Fibroblast of lung (primary cell): ENCODE results near the gene ATPAF2. TPM values are rescaled to one million over a fixed set of nuclear protein-coding genes. Genes with fewer than 3 reads are reported as not detected.

Experiments used
- DNase-seq, 2 donors: peaks; one replicate each; pipeline versions ENCODE4 v3.0.0 to v3.0.0-alpha.2; 2010; ENCODE audit warnings: low read depth in 2 of 2
- H2AFZ ChIP-seq: 2 replicates; pipeline ENCODE4 v1.5.1; 2012; ENCODE audit warnings: low read length, control low read depth, inconsistent platforms
- H3K27ac ChIP-seq: 2 replicates; pipeline ENCODE4 v1.5.1; 2011; ENCODE audit warnings: low read length, control low read depth; ENCODE audit not compliant: insufficient read depth
- H3K27me3 ChIP-seq: 2 replicates; pipeline ENCODE4 v1.5.1; 2011; ENCODE audit warnings: mild to moderate bottlenecking, low read length; ENCODE audit not compliant: control insufficient read depth, insufficient read depth
- H3K36me3 ChIP-seq: 2 replicates; pipeline ENCODE4 v1.5.1; 2011; ENCODE audit warnings: low read length; ENCODE audit not compliant: control insufficient read depth, insufficient read depth
- H3K4me1 ChIP-seq: 2 replicates; pipeline ENCODE4 v1.5.1; 2011; ENCODE audit warnings: low read length; ENCODE audit not compliant: control insufficient read depth, insufficient read depth; ENCODE audit errors: extremely low read depth
- H3K4me2 ChIP-seq: 2 replicates; pipeline ENCODE4 v1.5.1; 2011; ENCODE audit warnings: low read length, control low read depth; ENCODE audit not compliant: insufficient read depth; ENCODE audit errors: extremely low read depth
- H3K4me3 ChIP-seq, 4 experiments: fragments of 200-600 bp in 1 of 4; sonication (generic) in 1 of 4; replicated peaks in 1 of 4; 2 replicates each; pipeline ENCODE4 v1.5.1; 2011 to 2016; ENCODE audit warnings: low read length in 4 of 4, low read depth in 3 of 4, mild to moderate bottlenecking in 3 of 4, control low read depth in 2 of 4, inconsistent platforms in 1 of 4, mixed read lengths in 1 of 4; ENCODE audit not compliant: insufficient read depth in 1 of 4; ENCODE audit errors: control extremely low read depth in 1 of 4
- H3K79me2 ChIP-seq: 2 replicates; pipeline ENCODE4 v1.5.1; 2012; ENCODE audit warnings: mild to moderate bottlenecking, low read length, inconsistent platforms; ENCODE audit not compliant: control insufficient read depth, insufficient read depth
- H3K9ac ChIP-seq: 2 replicates; pipeline ENCODE4 v1.5.1; 2011; ENCODE audit warnings: mild to moderate bottlenecking, low read length, control low read depth; ENCODE audit not compliant: insufficient read depth
- H3K9me3 ChIP-seq: 2 replicates; pipeline ENCODE4 v1.5.1; 2012; ENCODE audit warnings: low read depth, low read length; ENCODE audit not compliant: control insufficient read depth, insufficient read depth
- H4K20me1 ChIP-seq: 2 replicates; pipeline ENCODE4 v1.5.1; 2011; ENCODE audit warnings: low read length; ENCODE audit not compliant: control insufficient read depth, insufficient read depth; ENCODE audit errors: extremely low read depth
- EZH2 ChIP-seq: IDR thresholded peaks from 2 replicates; pipeline ENCODE4 v1.5.1; 2012; ENCODE audit warnings: low read length, control low read depth, mild to moderate bottlenecking; ENCODE audit errors: missing control alignments
- polyA plus RNA-seq, 2 donors: library from polyadenylated mRNA; depleted of rRNA in 1 of 2; stranded (reverse) in 1 of 2; unstranded in 1 of 2; fragments of >200 nt; gene quantifications; 2 replicates each; pipeline ENCODE4 v1.2.1, GENCODE V29; 2011 to 2012; ENCODE audit warnings: missing spikeins in 1 of 2
- total RNA-seq: library from RNA; depleted of rRNA; stranded (reverse); fragments of >200 nt; gene quantifications from 2 replicates; pipeline ENCODE4 v1.2.1, GENCODE V29; 2014
- TF ChIP-seq, protein P1 (sequence below), 2 donors: IDR thresholded peaks in 1 of 2; conservative IDR thresholded peaks in 1 of 2; 1 replicate in 1 of 2; 2 replicates in 1 of 2; pipeline ENCODE4 v1.5.1; 2011 to 2012; ENCODE audit warnings: low read length in 2 of 2, control low read depth in 1 of 2, inconsistent platforms in 1 of 2, low read depth in 1 of 2, mild to moderate bottlenecking in 1 of 2

Gene ATPAF2
- total and polyA plus RNA-seq, 2 donors (not counting 1 experiment from before 2014, with no cell fraction given) = 11.6 to 12.6 TPM

DNA sequence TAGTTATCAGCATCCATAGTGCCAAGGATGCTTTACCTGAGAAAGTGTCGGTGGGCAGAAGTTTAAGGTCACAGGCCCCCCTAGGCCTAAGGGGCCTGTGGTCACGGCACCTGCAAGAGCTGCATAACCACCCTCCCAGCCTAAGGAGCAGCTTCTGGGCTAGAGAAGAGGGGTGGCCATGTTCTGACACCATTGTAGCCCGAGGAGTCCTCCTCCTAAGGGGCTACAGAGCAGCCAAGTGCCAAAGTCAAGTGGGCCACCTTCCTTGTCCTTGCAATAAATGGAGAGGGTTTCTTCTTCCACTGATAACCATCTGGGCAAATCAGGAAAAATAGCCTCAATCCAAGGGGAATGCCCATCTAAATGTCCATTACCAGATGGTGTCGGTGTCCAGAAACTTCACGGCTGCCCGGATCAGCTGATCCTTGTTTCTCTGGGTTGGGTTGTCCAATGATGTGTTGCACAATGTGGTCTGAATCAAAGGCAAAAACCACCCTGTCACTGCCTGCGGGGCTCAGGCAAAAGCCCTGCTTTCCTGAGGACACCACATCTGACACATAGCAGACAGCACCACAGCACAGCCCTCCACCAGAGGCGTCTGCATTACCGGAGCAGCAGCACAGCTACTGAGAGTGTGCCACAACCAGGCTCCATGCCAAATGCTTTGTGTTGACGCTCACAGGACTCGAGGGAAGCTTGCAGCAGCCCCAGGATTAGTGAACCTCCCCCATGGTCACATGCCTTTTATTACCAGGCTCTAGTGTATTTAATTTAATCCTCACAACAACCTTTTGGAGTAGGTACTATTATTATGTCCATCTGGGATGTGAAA is 12.8 kb downstream of the ATPAF2 start:
- no peak overlapping the region for H3K27ac ChIP-seq
- H3K4me2 ChIP-seq = no peak overlapping the region
- DNase-seq = peak; percentile 71 to 79

DNA sequence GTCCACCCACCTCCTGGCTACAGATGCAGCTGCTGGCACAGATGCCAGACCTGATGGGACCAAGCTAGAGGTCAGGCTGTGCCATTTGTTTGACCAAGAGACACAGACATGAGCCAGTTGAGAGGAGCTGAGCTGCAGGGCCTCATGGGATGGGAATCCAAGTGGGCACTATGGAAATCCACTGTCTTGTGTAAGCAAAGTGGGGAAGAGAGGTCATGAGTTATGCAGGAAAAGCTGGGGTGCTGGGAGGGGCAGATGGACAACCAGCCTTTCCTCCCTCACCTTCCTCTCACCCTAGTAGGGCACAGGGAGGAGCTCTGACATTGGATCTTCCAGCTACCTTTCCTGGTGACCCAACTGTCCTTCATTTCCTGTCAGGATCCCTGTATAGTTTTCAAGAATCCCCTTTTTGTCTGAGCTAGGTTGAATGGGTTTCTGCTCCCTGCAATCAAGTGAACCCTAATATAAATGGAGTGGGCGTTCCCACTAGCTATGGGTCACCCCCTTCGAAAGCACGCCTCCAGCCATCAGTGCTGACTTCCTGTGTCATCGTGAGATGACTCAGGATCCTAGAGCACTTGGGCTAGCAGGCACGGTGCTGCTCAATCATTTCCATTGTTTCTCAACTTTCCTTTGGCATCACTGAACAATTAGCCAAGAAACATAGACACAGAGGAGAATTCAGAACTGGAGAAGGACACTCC is 13.6 kb downstream of the ATPAF2 start:
- H3K4me2 ChIP-seq = no peak overlapping the region
- no peaks in the 10 kb centered on the region for H3K27me3 ChIP-seq
- H2AFZ ChIP-seq = no peak overlapping the region
- no peak overlapping the region for H3K27ac ChIP-seq
- H3K79me2 ChIP-seq = no peaks in the 10 kb centered on the region
- TF ChIP-seq, protein P1, sequence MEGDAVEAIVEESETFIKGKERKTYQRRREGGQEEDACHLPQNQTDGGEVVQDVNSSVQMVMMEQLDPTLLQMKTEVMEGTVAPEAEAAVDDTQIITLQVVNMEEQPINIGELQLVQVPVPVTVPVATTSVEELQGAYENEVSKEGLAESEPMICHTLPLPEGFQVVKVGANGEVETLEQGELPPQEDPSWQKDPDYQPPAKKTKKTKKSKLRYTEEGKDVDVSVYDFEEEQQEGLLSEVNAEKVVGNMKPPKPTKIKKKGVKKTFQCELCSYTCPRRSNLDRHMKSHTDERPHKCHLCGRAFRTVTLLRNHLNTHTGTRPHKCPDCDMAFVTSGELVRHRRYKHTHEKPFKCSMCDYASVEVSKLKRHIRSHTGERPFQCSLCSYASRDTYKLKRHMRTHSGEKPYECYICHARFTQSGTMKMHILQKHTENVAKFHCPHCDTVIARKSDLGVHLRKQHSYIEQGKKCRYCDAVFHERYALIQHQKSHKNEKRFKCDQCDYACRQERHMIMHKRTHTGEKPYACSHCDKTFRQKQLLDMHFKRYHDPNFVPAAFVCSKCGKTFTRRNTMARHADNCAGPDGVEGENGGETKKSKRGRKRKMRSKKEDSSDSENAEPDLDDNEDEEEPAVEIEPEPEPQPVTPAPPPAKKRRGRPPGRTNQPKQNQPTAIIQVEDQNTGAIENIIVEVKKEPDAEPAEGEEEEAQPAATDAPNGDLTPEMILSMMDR (conservative IDR thresholded peaks at IDR 0.05 in 1 of 2, IDR thresholded peaks at IDR 0.05 in 1 of 2; ENCODE audit: low read depth in 1 of 2, low read length in 2 of 2) = no peak
- TF ChIP-seq EZH2 = no peak
- H4K20me1 ChIP-seq = no peaks in the 10 kb centered on the region
- peaks cover 2% of the 10 kb centered on the region for H3K36me3 ChIP-seq
- no peak overlapping the region for H3K9ac ChIP-seq
- no peak overlapping the region for H3K4me3 ChIP-seq
- peak in 1 of 2 donors; percentile 50 for DNase-seq
- peaks cover 4% of the 10 kb centered on the region for H3K4me1 ChIP-seq
- H3K9me3 ChIP-seq = no peaks in the 10 kb centered on the region

More for the DNA sequence above, 12.8 kb downstream of the ATPAF2 start:
- no peaks in the 10 kb centered on the region for H4K20me1 ChIP-seq
- H3K4me1 ChIP-seq = peaks cover 4% of the 10 kb centered on the region
- H3K9ac ChIP-seq = no peak overlapping the region
- no peak overlapping the region for H3K4me3 ChIP-seq
- H2AFZ ChIP-seq = no peak overlapping the region
- no peaks in the 10 kb centered on the region for H3K79me2 ChIP-seq
- peaks cover 2% of the 10 kb centered on the region for H3K36me3 ChIP-seq
- TF ChIP-seq, protein P1 (conservative IDR thresholded peaks at IDR 0.05 in 1 of 2, IDR thresholded peaks at IDR 0.05 in 1 of 2; ENCODE audit: low read depth in 1 of 2, low read length in 2 of 2) = peak in 1 of 2 donors; percentile 2
- TF ChIP-seq EZH2 = no peak
- H3K27me3 ChIP-seq = no peaks in the 10 kb centered on the region
- H3K9me3 ChIP-seq = no peaks in the 10 kb centered on the region

DNA sequence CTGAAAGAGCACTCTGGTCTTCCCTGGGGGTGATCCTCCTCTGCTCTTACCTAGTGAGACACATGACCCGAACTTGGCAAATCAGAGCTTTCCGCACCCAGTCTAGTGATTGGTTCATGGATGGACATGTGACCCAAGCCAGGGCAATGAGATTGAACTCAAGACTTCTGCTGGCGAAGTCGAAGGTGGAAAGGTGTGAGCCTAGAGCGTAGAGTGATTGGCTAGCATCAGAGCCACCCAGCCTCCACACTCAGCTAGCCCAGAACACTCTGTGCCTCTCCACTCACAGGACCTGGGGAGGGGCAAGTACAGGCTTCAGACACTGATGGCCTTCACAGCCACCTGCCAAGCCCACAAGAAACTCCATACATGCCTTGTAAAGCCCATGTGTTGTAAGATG is 17.6 kb downstream of the ATPAF2 start:
- no peaks in the 10 kb centered on the region for H3K79me2 ChIP-seq
- H4K20me1 ChIP-seq = no peaks in the 10 kb centered on the region
- H3K27me3 ChIP-seq = no peaks in the 10 kb centered on the region
- no peak overlapping the region for H3K27ac ChIP-seq
- H3K9me3 ChIP-seq = no peaks in the 10 kb centered on the region
- H3K36me3 ChIP-seq = peaks cover 4% of the 10 kb centered on the region
- H2AFZ ChIP-seq = no peak overlapping the region
- DNase-seq = no peak
- no peak overlapping the region for H3K9ac ChIP-seq
- no peak overlapping the region for H3K4me3 ChIP-seq
- no peak overlapping the region for H3K4me2 ChIP-seq
- H3K4me1 ChIP-seq = peaks cover 4% of the 10 kb centered on the region
- no peak for TF ChIP-seq EZH2
- TF ChIP-seq, protein P1 (conservative IDR thresholded peaks at IDR 0.05 in 1 of 2, IDR thresholded peaks at IDR 0.05 in 1 of 2; ENCODE audit: low read depth in 1 of 2, low read length in 2 of 2) = no peak
